ENCODE data around the gene GMNN. TPM values are rescaled to one million over a fixed set of nuclear protein-coding genes. Genes with fewer than 3 reads are reported as not detected.
"Not testable (repeated sequence)": the region's sequence is repeated elsewhere in the genome, so short reads cannot be mapped to it uniquely, and the experiment has no call there.

The GMNN gene
- total and polyA plus RNA-seq, 11 donors: 4.5 to 19.2 (median 6.8) TPM

DNA sequence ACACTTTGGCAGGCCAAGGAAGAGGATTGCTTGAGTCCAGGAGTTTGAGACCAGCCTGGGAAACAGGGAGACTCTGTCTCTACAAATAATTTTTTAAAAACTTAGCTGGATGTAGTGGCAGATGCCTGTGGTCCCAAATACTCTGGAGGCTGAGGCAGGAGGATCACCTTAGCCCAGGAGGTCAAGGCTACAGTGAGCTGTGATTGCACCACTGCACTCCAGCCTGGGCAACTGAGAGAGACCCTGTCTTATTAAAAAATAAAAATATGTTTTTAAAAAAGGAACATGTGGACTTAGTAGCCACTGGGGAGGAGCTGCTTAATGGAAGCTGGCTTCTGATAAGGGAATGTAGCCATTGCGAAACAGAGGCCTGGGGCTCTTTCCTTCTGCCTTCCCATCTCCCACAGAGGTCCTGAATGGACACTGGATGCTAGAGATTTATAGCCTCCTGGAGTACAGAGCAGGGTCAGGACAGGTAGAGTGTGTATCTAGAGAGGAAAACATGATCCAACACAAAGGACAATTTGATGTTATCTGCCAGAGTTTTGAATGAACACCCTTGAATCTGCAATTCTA is 21.7 kb upstream of the GMNN start:
- DNase-seq: no peak
- H3K4me3 ChIP-seq: no peak overlapping the region
- no peak overlapping the region for H3K27ac ChIP-seq
- peaks cover 0 to 28% (median 0%) of the 10 kb centered on the region in 12 donors for H3K4me1 ChIP-seq
- H3K27me3 ChIP-seq: no peaks in the 10 kb centered on the region
- no peak for ATAC-seq
- H3K36me3 ChIP-seq: no peaks in the 10 kb centered on the region
- intact Hi-C loops (cut with DNase I): no loop called here
- WGBS, 4 donors: 88 to 95% (median 91%) methylated on average over 1 of the region's 1 CpG
- no peaks in the 10 kb centered on the region for H3K9me3 ChIP-seq
- TF ChIP-seq CTCF (IDR thresholded peaks at IDR 0.05) (no peak), POLR2A (IDR thresholded peaks at IDR 0.05) (no peak)

DNA sequence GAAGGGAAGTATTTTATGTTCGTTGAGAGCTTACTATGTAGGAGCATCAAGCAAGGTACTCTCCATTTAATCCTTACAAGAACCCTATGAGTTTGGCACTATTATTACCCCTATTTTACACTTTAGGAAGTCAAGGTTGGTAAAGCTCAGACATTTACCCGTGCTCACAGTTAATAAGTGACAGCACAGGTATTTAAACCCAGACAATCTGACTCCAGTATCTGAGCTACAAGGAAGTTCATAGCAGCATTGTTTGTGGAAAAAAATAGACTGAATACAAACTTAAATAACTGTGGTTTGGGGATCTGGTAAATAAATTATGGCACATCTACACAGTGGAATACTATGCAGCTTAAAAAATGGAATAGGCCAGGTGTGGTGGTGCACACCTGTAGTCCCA is 21.2 kb upstream of the GMNN start:
- ATAC-seq: no peak

DNA sequence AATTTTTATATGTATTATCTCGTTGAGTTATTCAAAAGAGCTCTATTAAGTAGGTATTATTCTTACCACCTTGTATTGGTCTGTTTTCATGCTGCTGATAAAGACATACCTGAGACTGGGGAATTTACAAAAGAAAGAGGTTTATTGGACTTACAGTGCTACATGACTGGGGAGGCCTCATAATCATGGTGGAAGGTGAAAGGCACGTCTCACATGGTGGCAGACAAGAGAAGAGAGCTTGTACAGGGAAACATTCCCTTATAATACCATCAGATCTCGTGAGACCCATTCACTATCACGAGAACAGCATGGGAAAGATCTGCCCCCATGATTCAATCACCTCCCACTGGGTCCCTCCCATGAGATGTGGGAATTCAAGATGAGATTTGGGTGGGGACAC is 20.4 kb upstream of the GMNN start:
- H3K27ac ChIP-seq; H3K36me3 ChIP-seq; H3K9me3 ChIP-seq; H3K4me3 ChIP-seq; ATAC-seq; intact Hi-C loops (cut with DNase I); H3K27me3 ChIP-seq; DNase-seq: not testable (repeated sequence)
- peaks cover 0 to 16% (median 0%) of the 10 kb centered on the region in 12 donors for H3K4me1 ChIP-seq
- WGBS, 4 donors: 81 to 84% (median 82%) methylated on average over 4 of the region's 4 CpGs

More for the DNA sequence above, 21.2 kb upstream of the GMNN start:
- intact Hi-C loops (cut with DNase I): no loop called here
- H3K36me3 ChIP-seq: no peaks in the 10 kb centered on the region
- H3K9me3 ChIP-seq: no peaks in the 10 kb centered on the region
- peaks cover 0 to 22% (median 0%) of the 10 kb centered on the region in 12 donors for H3K4me1 ChIP-seq
- no peak overlapping the region for H3K4me3 ChIP-seq
- 85 to 96% (median 86%) methylated on average over 2 of the region's 2 CpGs for WGBS, 4 donors
- no peaks in the 10 kb centered on the region for H3K27me3 ChIP-seq
- H3K27ac ChIP-seq: no peak overlapping the region
- no peak for DNase-seq
- TF ChIP-seq CTCF (IDR thresholded peaks at IDR 0.05) (no peak), POLR2A (IDR thresholded peaks at IDR 0.05) (no peak)

GRCh38 chr6:24755279-24755678 is 19.5 kb upstream of the GMNN start:
- no peaks in the 10 kb centered on the region for H3K36me3 ChIP-seq
- TF ChIP-seq CTCF (IDR thresholded peaks at IDR 0.05) (no peak), POLR2A (IDR thresholded peaks at IDR 0.05) (no peak)
- peaks cover 0 to 9% (median 0%) of the 10 kb centered on the region in 12 donors for H3K4me1 ChIP-seq
- ATAC-seq (no peak), DNase-seq (no peak)
- no peak overlapping the region for H3K4me3 ChIP-seq
- H3K27me3 ChIP-seq: no peaks in the 10 kb centered on the region
- H3K9me3 ChIP-seq: no peaks in the 10 kb centered on the region
- no peak overlapping the region for H3K27ac ChIP-seq
- intact Hi-C loops (cut with DNase I): no loop called here

DNA sequence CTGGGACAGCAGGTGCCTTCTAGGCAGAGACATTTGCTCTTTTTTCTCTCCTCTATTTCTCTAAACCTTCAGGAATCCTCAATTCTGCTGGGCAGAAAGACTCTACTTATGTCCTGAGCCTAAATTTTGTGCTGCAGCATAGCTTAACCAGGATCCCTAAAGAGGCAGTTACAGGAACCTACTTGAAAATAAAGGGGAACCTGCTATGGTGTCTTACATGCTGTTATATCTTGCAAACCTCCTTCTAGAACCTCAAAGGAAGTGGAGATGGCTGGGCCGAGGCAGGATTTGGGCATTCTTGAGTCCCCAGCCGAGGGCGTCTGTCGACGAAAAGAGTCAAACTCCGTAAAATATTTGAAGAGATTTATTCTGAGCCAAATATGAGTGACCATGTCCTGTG is 17.1 kb upstream of the GMNN start:
- ATAC-seq (no peak), DNase-seq (no peak)
- Histone ChIP-seq H3K4me3 (no peak overlapping the region), H3K36me3 (no peaks in the 10 kb centered on the region), H3K27ac (peak overlapping the region in 1 of 12 donors; percentile 56), H3K9me3 (no peaks in the 10 kb centered on the region), H3K27me3 (no peaks in the 10 kb centered on the region), H3K4me1 (peaks cover 0 to 9% (median 0%) of the 10 kb centered on the region in 12 donors)
- intact Hi-C loops (cut with DNase I): no loop called here
- 89 to 98% (median 91%) methylated on average over 6 of the region's 6 CpGs for WGBS, 4 donors
- TF ChIP-seq POLR2A (IDR thresholded peaks at IDR 0.05): no peak
